ENCODE data around the gene OBP2A. TPM values are rescaled to one million over a fixed set of nuclear protein-coding genes. Genes with fewer than 3 reads are reported as not detected.

OBP2A gene
- total and polyA plus RNA-seq, 2 donors (not counting 3 experiments of a cell fraction or from before 2014, with no cell fraction given), result not detected

GRCh38 chr9:135520916-135521607 is 24.9 kb upstream of the OBP2A start, which contains the start of gene LCN1:
TSS of gene LCN1 (plus strand) at chr9:135521440. CDS start at chr9:135521498, 58 bp downstream.
- no peak for TF ChIP-seq JUN (IDR thresholded peaks at IDR 0.05; ENCODE audit: borderline replicate concordance, insufficient read depth, insufficient read length, low read depth)
- TF ChIP-seq MAX (IDR thresholded peaks at IDR 0.05; ENCODE audit: insufficient read depth, insufficient read length), result no peak
- TF ChIP-seq CTCF (IDR thresholded peaks at IDR 0.05; ENCODE audit: extremely low read depth in 1 of 2, insufficient read depth in 1 of 2, low read depth in 1 of 2, low read length in 2 of 2), result no peak
- no peak for TF ChIP-seq POLR2AphosphoS5 (IDR thresholded peaks at IDR 0.05; ENCODE audit: insufficient read depth, low read depth, low read length)
- Histone ChIP-seq H3K9ac (replicated peaks; ENCODE audit: extremely low read depth, insufficient read depth, low read length) (no peak within 1 kb of the TSS), H3K4me3 (replicated peaks in 1 of 3; ENCODE audit: insufficient read depth in 1 of 3, low read depth in 1 of 3, low read length in 3 of 3) (no peak within 1 kb of the TSS), H4K20me1 (replicated peaks; ENCODE audit: control insufficient read depth, extremely low read depth, insufficient read depth, low read length) (no peaks in the 10 kb centered on the region), H3K4me2 (ENCODE audit: insufficient read depth, low read length) (no peak within 1 kb of the TSS), H3K79me2 (ENCODE audit: control insufficient read depth, insufficient read depth, low read length) (no peaks in the 10 kb centered on the region), H3K27ac (ENCODE audit: insufficient read depth, low read depth, low read length) (no peak within 1 kb of the TSS), H3K36me3 (ENCODE audit: control insufficient read depth in 2 of 2, extremely low read depth in 1 of 2, insufficient read depth in 2 of 2, low read length in 2 of 2) (no peaks in the 10 kb centered on the region), H3K9me3 (replicated peaks; ENCODE audit: control insufficient read depth, insufficient read depth, low read length) (no peaks in the 10 kb centered on the region), H2AFZ (ENCODE audit: low read depth, low read length) (no peak within 1 kb of the TSS), H3K27me3 (ENCODE audit: control insufficient read depth in 2 of 2, insufficient read depth in 2 of 2, low read length in 2 of 2) (no peaks in the 10 kb centered on the region), H3K9me1 (replicated peaks; ENCODE audit: control insufficient read depth, extremely low read depth, insufficient read depth, low read length) (no peaks in the 10 kb centered on the region), H3K4me1 (ENCODE audit: control insufficient read depth, extremely low read depth, insufficient read depth, low read length) (peaks cover 2% of the 10 kb centered on the region)
- dilution Hi-C loops (cut with MboI; ENCODE audit: extremely low pct_ligation_motif_present, low sequenced_read_pairs) (no loop called here), intact Hi-C loops (cut with micrococcal nuclease) (no loop called here)
- FAIRE-seq, result no peak
- no peak for DNase-seq (ENCODE audit: low read depth, low spot score)
- ChIA-PET POLR2A (no interaction called here), CTCF (no interaction called here)
- no TSS peak for BruUV-seq (replicated peaks)
